ENCODE results near the gene ROR1.

DNA sequence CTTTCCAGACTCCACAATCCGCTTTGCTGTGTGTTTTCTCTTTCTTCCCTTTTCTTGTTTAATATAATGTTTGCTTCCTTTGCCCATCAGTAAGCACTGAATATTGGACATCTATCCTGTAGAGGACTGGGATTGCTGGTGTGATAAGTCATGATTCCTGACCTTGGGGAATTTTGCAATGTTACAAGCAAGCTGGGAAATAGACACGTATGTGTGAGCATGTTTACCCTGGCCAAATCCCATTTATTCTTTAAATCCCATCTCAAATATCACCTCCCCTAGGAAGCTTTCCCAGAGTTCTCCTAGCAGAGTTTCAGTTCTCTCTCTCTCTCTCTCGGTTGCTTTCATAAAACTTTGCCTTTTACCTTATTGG lies 155.3 kb downstream of the ROR1 start:
- TF ChIP-seq, protein P1, sequence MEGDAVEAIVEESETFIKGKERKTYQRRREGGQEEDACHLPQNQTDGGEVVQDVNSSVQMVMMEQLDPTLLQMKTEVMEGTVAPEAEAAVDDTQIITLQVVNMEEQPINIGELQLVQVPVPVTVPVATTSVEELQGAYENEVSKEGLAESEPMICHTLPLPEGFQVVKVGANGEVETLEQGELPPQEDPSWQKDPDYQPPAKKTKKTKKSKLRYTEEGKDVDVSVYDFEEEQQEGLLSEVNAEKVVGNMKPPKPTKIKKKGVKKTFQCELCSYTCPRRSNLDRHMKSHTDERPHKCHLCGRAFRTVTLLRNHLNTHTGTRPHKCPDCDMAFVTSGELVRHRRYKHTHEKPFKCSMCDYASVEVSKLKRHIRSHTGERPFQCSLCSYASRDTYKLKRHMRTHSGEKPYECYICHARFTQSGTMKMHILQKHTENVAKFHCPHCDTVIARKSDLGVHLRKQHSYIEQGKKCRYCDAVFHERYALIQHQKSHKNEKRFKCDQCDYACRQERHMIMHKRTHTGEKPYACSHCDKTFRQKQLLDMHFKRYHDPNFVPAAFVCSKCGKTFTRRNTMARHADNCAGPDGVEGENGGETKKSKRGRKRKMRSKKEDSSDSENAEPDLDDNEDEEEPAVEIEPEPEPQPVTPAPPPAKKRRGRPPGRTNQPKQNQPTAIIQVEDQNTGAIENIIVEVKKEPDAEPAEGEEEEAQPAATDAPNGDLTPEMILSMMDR (IDR thresholded peaks at IDR 0.05): no peak
- TF ChIP-seq POLR2A (IDR thresholded peaks at IDR 0.05): no peak

All from testis (tissue), 2 donors.